Renal cortex interstitium (tissue), 11 donors: ENCODE measurements around the gene CRHR2. TPM values are rescaled to one million over a fixed set of nuclear protein-coding genes. Genes with fewer than 3 reads are reported as not detected.

Source experiments
- DNase-seq, 11 donors: peaks; one replicate each; pipeline ENCODE4 v3.0.0-alpha.2; 2013; ENCODE audit warnings: low read depth in 9 of 11, low spot score in 4 of 11; ENCODE audit errors: extremely low read depth in 1 of 11
- polyA plus RNA-seq, 3 donors: library from polyadenylated mRNA; unstranded; fragments of 120-200 nt; gene quantifications; one replicate each; pipeline ENCODE4 v1.2.1, GENCODE V29; 2013; ENCODE audit not compliant: insufficient read length in 3 of 3

Gene CRHR2
- polyA plus RNA-seq, 3 donors: 0.13 to 0.20 TPM; not detected in 1

- DNase-seq: no peak
These were observed 22.9 kb downstream of the CRHR2 start for GRCh38 chr7:30659312-30659711.

GRCh38 chr7:30658479-30659074 is 23.7 kb downstream of the CRHR2 start:
- DNase-seq: no peak

- DNase-seq: no peak
These were observed 25.1 kb downstream of the CRHR2 start for GRCh38 chr7:30657131-30657530.

GRCh38 chr7:30656006-30656957 is 26.0 kb downstream of the CRHR2 start:
- no peak for DNase-seq

GRCh38 chr7:30655096-30655970 is 26.9 kb downstream of the CRHR2 start:
- DNase-seq: no peak

GRCh38 chr7:30654296-30655090 is 27.8 kb downstream of the CRHR2 start:
- DNase-seq: no peak

- DNase-seq: no peak
These were observed 29.3 kb downstream of the CRHR2 start for GRCh38 chr7:30652698-30653641.

GRCh38 chr7:30652132-30652531 is 30.1 kb downstream of the CRHR2 start:
- no peak for DNase-seq

GRCh38 chr7:30650421-30650808 is 31.8 kb downstream of the CRHR2 start:
- no peak for DNase-seq

- DNase-seq: no peak
These were observed 32.4 kb downstream of the CRHR2 start for GRCh38 chr7:30649717-30650420.

GRCh38 chr7:30648744-30649540 is 33.3 kb downstream of the CRHR2 start:
- no peak for DNase-seq

GRCh38 chr7:30647589-30648364 is 34.5 kb downstream of the CRHR2 start:
- no peak for DNase-seq

GRCh38 chr7:30646154-30646553 is 36.1 kb downstream of the CRHR2 start:
- DNase-seq: no peak

GRCh38 chr7:30645661-30646060 is 36.6 kb downstream of the CRHR2 start:
- no peak for DNase-seq

- no peak for DNase-seq
These were observed 37.8 kb downstream of the CRHR2 start for GRCh38 chr7:30644286-30644955.
